Common myeloid progenitor, CD34-positive (primary cell): ENCODE results near the gene CACNA1D.

Experiments
- CTCF ChIA-PET: fragments of 350-600 bp; sonication (Branson Sonifier 250); formaldehyde crosslinking; loops from one replicate; lab custom pipeline; 2021; ENCODE audit warnings: antibody characterized with exemption; lab: Charles Lee
- POLR2A ChIA-PET: fragments of 350-600 bp; sonication (Branson Sonifier 250); formaldehyde crosslinking; loops from one replicate; lab custom pipeline; 2021; ENCODE audit warnings: antibody characterized with exemption; lab: Charles Lee
- DNase-seq, 3 donors: peaks; one replicate each; pipeline versions ENCODE4 v3.0.0 to v3.0.0-alpha.2; 2013
- H3K27ac ChIP-seq, 2 experiments: 1 replicate in 1 of 2; 2 replicates in 1 of 2; pipeline ENCODE4 v1.7.0; 2013; ENCODE audit warnings: inconsistent platforms in 2 of 2, low read length in 2 of 2, mild to moderate bottlenecking in 2 of 2, low read depth in 1 of 2, moderate library complexity in 1 of 2; ENCODE audit not compliant: severe bottlenecking in 2 of 2, insufficient read depth in 1 of 2, poor library complexity in 1 of 2
- H3K27me3 ChIP-seq, 5 experiments: replicated peaks in 2 of 5; 1 replicate in 3 of 5; 2 replicates in 2 of 5; pipeline versions ENCODE4 v1.6.1 to v1.7.0; 2013; ENCODE audit warnings: low read length in 4 of 5, mild to moderate bottlenecking in 2 of 5, moderate library complexity in 2 of 5, inconsistent platforms in 1 of 5; ENCODE audit not compliant: insufficient read depth in 5 of 5, control insufficient read depth in 4 of 5
- H3K36me3 ChIP-seq, 4 experiments: 1 replicate in 2 of 4; 2 replicates in 2 of 4; pipeline versions ENCODE4 v1.6.1 to v1.7.0; 2013; ENCODE audit warnings: low read length in 3 of 4, control low read depth in 1 of 4, mild to moderate bottlenecking in 1 of 4; ENCODE audit not compliant: control insufficient read depth in 4 of 4, insufficient read depth in 4 of 4
- H3K4me1 ChIP-seq, 4 experiments: 1 replicate in 3 of 4; 2 replicates in 1 of 4; pipeline versions ENCODE4 v1.6.1 to v1.7.1; 2013; ENCODE audit warnings: low read length in 3 of 4, mild to moderate bottlenecking in 3 of 4, control low read depth in 1 of 4, inconsistent platforms in 1 of 4, moderate library complexity in 1 of 4; ENCODE audit not compliant: control insufficient read depth in 4 of 4, insufficient read depth in 4 of 4; ENCODE audit errors: control extremely low read depth in 1 of 4
- H3K4me3 ChIP-seq, 7 experiments: 1 replicate in 4 of 7; 2 replicates in 3 of 7; pipeline versions ENCODE4 v1.5.1 to v1.7.0; 2013; ENCODE audit warnings: mild to moderate bottlenecking in 7 of 7, low read length in 6 of 7, moderate library complexity in 6 of 7, inconsistent platforms in 2 of 7, low read depth in 2 of 7, control low read depth in 1 of 7; ENCODE audit not compliant: insufficient read depth in 4 of 7, control insufficient read depth in 1 of 7; ENCODE audit errors: extremely low read depth in 1 of 7
- H3K9me3 ChIP-seq, 5 experiments: 1 replicate in 4 of 5; 2 replicates in 1 of 5; pipeline versions ENCODE4 v1.6.1 to v1.7.1; 2013; ENCODE audit warnings: low read length in 4 of 5, mild to moderate bottlenecking in 2 of 5, inconsistent platforms in 1 of 5, low read depth in 1 of 5, moderate library complexity in 1 of 5; ENCODE audit not compliant: control insufficient read depth in 4 of 5, insufficient read depth in 2 of 5; ENCODE audit errors: control extremely low read depth in 1 of 5
- WGBS: methylation state at CpG from one replicate; pipeline ENCODE4 v1.1.5; 2013; ENCODE audit not compliant: insufficient coverage; 5-methylcytosine and 5-hydroxymethylcytosine counted together

Gene CACNA1D

GRCh38 chr3:53773021-53773436 lies 278.6 kb downstream of the CACNA1D start:
- Histone ChIP-seq H3K36me3 (no peaks in the 10 kb centered on the region), H3K4me3 (no peak overlapping the region), H3K4me1 (peaks cover 0 to 10% (median 7%) of the 10 kb centered on the region in 4 experiments), H3K9me3 (no peaks in the 10 kb centered on the region), H3K27ac (no peak overlapping the region), H3K27me3 (peaks cover 0 to 5% (median 0%) of the 10 kb centered on the region in 5 experiments)
- ChIA-PET POLR2A (interaction anchor here (0.9 kb wide), 1 partner anchor 41 kb away, joined by 3 read pairs; no protein-coding TSS in a partner anchor), CTCF (no interaction called here)
- no peak for DNase-seq
- 98% methylated on average over 5 of the region's 5 CpGs for WGBS

GRCh38 chr3:53773611-53774368 lies 279.4 kb downstream of the CACNA1D start:
- CTCF ChIA-PET = no interaction called here
- no peaks in the 10 kb centered on the region for H3K36me3 ChIP-seq
- no peak overlapping the region for H3K27ac ChIP-seq
- H3K27me3 ChIP-seq = peaks cover 0 to 5% (median 0%) of the 10 kb centered on the region in 5 experiments
- no peak for DNase-seq
- peaks cover 0 to 10% (median 7%) of the 10 kb centered on the region in 4 experiments for H3K4me1 ChIP-seq
- no peak overlapping the region for H3K4me3 ChIP-seq
- POLR2A ChIA-PET = no interaction called here
- WGBS = 91% methylated on average over 9 of the region's 10 CpGs
- H3K9me3 ChIP-seq = no peaks in the 10 kb centered on the region

DNA sequence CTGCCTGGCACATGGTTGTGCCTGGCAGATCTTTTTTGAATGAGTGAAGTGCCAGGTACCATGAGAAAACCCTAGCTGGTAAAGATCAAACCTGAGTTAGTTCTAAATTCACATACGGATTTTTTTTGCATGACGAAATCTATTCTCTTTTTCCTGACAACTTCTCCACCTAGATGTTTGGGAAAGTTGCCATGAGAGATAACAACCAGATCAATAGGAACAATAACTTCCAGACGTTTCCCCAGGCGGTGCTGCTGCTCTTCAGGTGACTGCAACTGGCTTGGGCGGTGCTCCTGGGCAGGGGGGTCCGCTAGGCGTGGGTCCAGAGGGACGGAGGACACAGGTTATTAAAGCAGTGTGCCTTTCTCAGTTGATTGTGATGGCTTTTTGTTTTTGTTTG lies 280.0 kb downstream of the CACNA1D start:
- WGBS = 98% methylated on average over 5 of the region's 8 CpGs
- no peak overlapping the region for H3K27ac ChIP-seq
- CTCF ChIA-PET = interaction anchor here (0.5 kb wide), 1 partner anchor 656 kb away, joined by 3 read pairs; no protein-coding TSS in a partner anchor
- DNase-seq = no peak
- H3K9me3 ChIP-seq = no peaks in the 10 kb centered on the region
- H3K4me1 ChIP-seq = peaks cover 0 to 10% (median 7%) of the 10 kb centered on the region in 4 experiments
- no peak overlapping the region for H3K4me3 ChIP-seq
- no peaks in the 10 kb centered on the region for H3K36me3 ChIP-seq
- POLR2A ChIA-PET = no interaction called here
- peaks cover 0 to 3% (median 0%) of the 10 kb centered on the region in 5 experiments for H3K27me3 ChIP-seq

DNA sequence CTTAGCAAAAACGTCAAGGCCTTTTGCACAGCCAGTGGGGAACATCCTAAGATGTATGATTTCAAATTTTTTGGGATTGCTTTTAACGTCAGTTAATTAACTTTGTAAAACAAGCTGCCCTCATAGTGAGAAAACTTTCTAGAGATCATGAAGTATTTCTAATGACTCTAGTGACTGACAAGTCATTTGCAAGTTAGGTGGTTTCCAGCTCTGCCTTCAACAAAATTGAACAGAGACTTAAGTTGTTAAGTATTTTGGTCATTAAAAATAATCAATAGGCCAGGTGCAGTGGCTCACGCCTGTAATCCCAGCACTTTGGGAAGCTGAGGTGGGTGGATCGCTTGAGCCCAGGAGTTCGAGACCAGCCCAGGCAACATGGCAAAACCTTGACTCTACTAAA lies 280.6 kb downstream of the CACNA1D start:
- Histone ChIP-seq H3K4me3 (no peak overlapping the region), H3K4me1 (peaks cover 0 to 10% (median 7%) of the 10 kb centered on the region in 4 experiments), H3K27ac (no peak overlapping the region), H3K9me3 (no peaks in the 10 kb centered on the region), H3K27me3 (peaks cover 0 to 2% (median 0%) of the 10 kb centered on the region in 5 experiments), H3K36me3 (no peaks in the 10 kb centered on the region)
- ChIA-PET POLR2A (no interaction called here), CTCF (interaction anchor here (0.5 kb wide), 1 partner anchor 656 kb away, joined by 3 read pairs; no protein-coding TSS in a partner anchor)
- DNase-seq = no peak
- WGBS = 98% methylated on average over 5 of the region's 5 CpGs

DNA sequence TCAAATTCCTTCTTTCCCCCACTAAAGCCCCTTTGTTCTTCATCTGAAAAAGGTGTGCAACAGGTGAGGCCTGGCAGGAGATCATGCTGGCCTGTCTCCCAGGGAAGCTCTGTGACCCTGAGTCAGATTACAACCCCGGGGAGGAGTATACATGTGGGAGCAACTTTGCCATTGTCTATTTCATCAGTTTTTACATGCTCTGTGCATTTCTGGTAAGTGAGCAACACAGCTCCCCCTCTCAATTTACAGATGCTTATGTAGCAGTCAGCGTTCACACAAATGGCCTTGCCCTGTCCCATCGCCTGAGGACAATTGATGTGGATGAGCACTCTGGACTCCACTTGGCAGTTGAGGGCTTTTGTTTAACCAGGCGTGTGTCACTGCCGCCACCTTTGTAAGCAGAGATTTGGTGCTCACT lies 281.4 kb downstream of the CACNA1D start:
- POLR2A ChIA-PET = interaction anchor here (0.6 kb wide), 1 partner anchor 630 kb away, joined by 3 read pairs; no protein-coding TSS in a partner anchor
- WGBS = 97% methylated on average over 5 of the region's 5 CpGs
- CTCF ChIA-PET = interaction anchor here (0.9 kb wide), 1 partner anchor 8 kb away, joined by 3 read pairs; no protein-coding TSS in a partner anchor
- Histone ChIP-seq H3K4me1 (peaks cover 0 to 10% (median 7%) of the 10 kb centered on the region in 4 experiments), H3K27ac (no peak overlapping the region), H3K9me3 (no peaks in the 10 kb centered on the region), H3K4me3 (no peak overlapping the region), H3K36me3 (no peaks in the 10 kb centered on the region), H3K27me3 (peaks cover 0 to 2% (median 0%) of the 10 kb centered on the region in 5 experiments)
- DNase-seq = no peak

GRCh38 chr3:53776494-53777101 lies 282.2 kb downstream of the CACNA1D start:
- ChIA-PET POLR2A (interaction anchor here (0.6 kb wide), 1 partner anchor 631 kb away, joined by 3 read pairs; no protein-coding TSS in a partner anchor), CTCF (no interaction called here)
- no peak overlapping the region for H3K4me3 ChIP-seq
- DNase-seq = no peak
- WGBS = 100% methylated on average over 7 of the region's 9 CpGs
- H3K36me3 ChIP-seq = no peaks in the 10 kb centered on the region
- no peaks in the 10 kb centered on the region for H3K9me3 ChIP-seq
- peaks cover 0 to 2% (median 0%) of the 10 kb centered on the region in 5 experiments for H3K27me3 ChIP-seq
- H3K27ac ChIP-seq = no peak overlapping the region
- peaks cover 0 to 10% (median 7%) of the 10 kb centered on the region in 4 experiments for H3K4me1 ChIP-seq
